Epidermal melanocyte (primary cell): ENCODE data around the gene OR4L1.
"Not testable (repeated sequence)": the region's sequence is repeated elsewhere in the genome, so short reads cannot be mapped to it uniquely, and the experiment has no call there.

Experiments
- DNase-seq: peaks from one replicate; pipeline ENCODE4 v3.0.0; 2011; ENCODE audit warnings: low spot score; ENCODE audit not compliant: insufficient read length

Gene OR4L1

GRCh38 chr14:20059745-20060144 lies at the start of gene OR4L1:
Gene OR4L1, plus strand, starts transcription at chr14:20060045. Its CDS starts 0 bp downstream, at chr14:20060045.
- no peak for DNase-seq

GRCh38 chr14:20019257-20019865 lies 40.5 kb upstream of the OR4L1 start, which contains the start of gene OR4K14:
Gene OR4K14, minus strand, starts transcription at chr14:20019307. Its CDS starts 4,114 bp downstream, at chr14:20015193.
- no peak for DNase-seq

- no peak for DNase-seq
Observed at GRCh38 chr14:20031058-20031457, 28.8 kb upstream of the OR4L1 start.

- DNase-seq: no peak
Observed at GRCh38 chr14:20035449-20035848, 24.4 kb upstream of the OR4L1 start.

- no peak for DNase-seq
Observed at GRCh38 chr14:20035938-20036337, 23.9 kb upstream of the OR4L1 start, which contains the start of gene OR4K13. Gene OR4K13, minus strand, starts transcription at chr14:20036038. Its CDS starts 1,280 bp downstream, at chr14:20034758.

- no peak for DNase-seq
Observed at GRCh38 chr14:20044243-20044642, 15.6 kb upstream of the OR4L1 start.

- no peak for DNase-seq
Observed at GRCh38 chr14:20048202-20048601, 11.6 kb upstream of the OR4L1 start.

GRCh38 chr14:20092050-20092449 lies 32.2 kb downstream of the OR4L1 start:
- DNase-seq: no peak

GRCh38 chr14:20093442-20093841 lies 33.6 kb downstream of the OR4L1 start:
- DNase-seq: no peak

GRCh38 chr14:20098926-20099770 lies 39.3 kb downstream of the OR4L1 start:
- not testable (repeated sequence) for DNase-seq

- DNase-seq: no peak
Observed at GRCh38 chr14:20110438-20110837, 50.6 kb downstream of the OR4L1 start, which contains the start of gene OR4K17. Gene OR4K17, plus strand, starts transcription at chr14:20110739. Its CDS starts 6,761 bp downstream, at chr14:20117500.
